K562 (cell line): ENCODE data around the gene RSU1. TPM values are rescaled to one million over a fixed set of nuclear protein-coding genes. Genes with fewer than 3 reads are reported as not detected.

Experiments
- ATAC-seq: fragments of 200-7000 bp; cut with Tn5 transposase; 3 replicates; pipeline ENCODE4 v1.9.1; 2020; ENCODE audit warnings: moderate library complexity
- BruUV-seq: library from RNA; stranded (reverse); fragments of 400-500 nt; replicated peaks from 2 replicates; lab custom pipeline; 2021; lab: Mats Ljungman, UMichigan
- CTCF ChIA-PET: fragments of 300-600 bp; formaldehyde crosslinking; extraction: SDS; loops from one replicate; lab custom pipeline; 2021; ENCODE audit warnings: low intra/inter-chr PET ratio; lab: Yijun Ruan, JAX
- POLR2A ChIA-PET: fragments of 300-600, 350-650 bp; sonication (Branson Sonifier 250); formaldehyde crosslinking; extraction: SDS; loops from one replicate; lab custom pipeline; 2021; ENCODE audit warnings: antibody characterized with exemption, inconsistent platforms; lab: Yijun Ruan, JAX
- DNase-seq, 4 experiments: peaks; one replicate each; pipeline versions ENCODE4 v3.0.0 to v3.0.0-alpha.2; 2011 to 2018; ENCODE audit warnings: low spot score in 3 of 4, mixed read lengths in 3 of 4; ENCODE audit errors: extremely low read depth in 1 of 4
- FAIRE-seq: peaks from 2 replicates; lab custom pipeline; 2011; peaks lifted over from hg19 to GRCh38; lab: Jason Lieb, UNC
- H2AFZ ChIP-seq: 2 replicates; pipeline ENCODE4 v1.6.0; 2011; ENCODE audit warnings: low read depth, low read length, control low read depth, inconsistent platforms
- H3K27ac ChIP-seq: fragments of 200-600 bp; 3 replicates; pipeline ENCODE4 v1.8.0; 2011; ENCODE audit warnings: low read depth, mild to moderate bottlenecking, control low read depth, inconsistent platforms, low read length, moderate library complexity, mixed read lengths; ENCODE audit errors: extremely low read depth
- H3K27me3 ChIP-seq, 2 experiments: fragments of 300-600 bp in 1 of 2; 2 replicates in 1 of 2; 3 replicates in 1 of 2; pipeline versions ENCODE4 v1.6.0 to v1.8.0; 2011; ENCODE audit warnings: inconsistent platforms in 2 of 2, low read length in 2 of 2, mild to moderate bottlenecking in 1 of 2, mixed read lengths in 1 of 2, moderate library complexity in 1 of 2; ENCODE audit not compliant: control insufficient read depth in 2 of 2, insufficient read depth in 2 of 2
- H3K36me3 ChIP-seq: fragments of 300-600 bp; 3 replicates; pipeline ENCODE4 v1.8.0; 2011; ENCODE audit warnings: mild to moderate bottlenecking, low read length, inconsistent platforms; ENCODE audit not compliant: control insufficient read depth, insufficient read depth
- H3K4me1 ChIP-seq, 2 experiments: fragments of 200-600 bp in 1 of 2; replicated peaks in 1 of 2; 2 replicates in 1 of 2; 3 replicates in 1 of 2; pipeline versions ENCODE4 v1.5.1 to v1.8.0; 2011; ENCODE audit warnings: inconsistent platforms in 2 of 2, low read length in 2 of 2, mild to moderate bottlenecking in 1 of 2, mixed read lengths in 1 of 2, moderate library complexity in 1 of 2; ENCODE audit not compliant: control insufficient read depth in 2 of 2, insufficient read depth in 2 of 2
- H3K4me2 ChIP-seq: 2 replicates; pipeline ENCODE4 v1.6.1; 2011; ENCODE audit warnings: low read length, control low read depth, inconsistent platforms, mixed read lengths; ENCODE audit not compliant: insufficient read depth
- H3K4me3 ChIP-seq: fragments of 200-600 bp; sonication (generic), shearing (Covaris generic); 2 replicates; pipeline ENCODE4 v1.5.1; 2016; ENCODE audit warnings: control low read depth, inconsistent platforms
- H3K79me2 ChIP-seq: fragments of 200-600 bp; 3 replicates; pipeline ENCODE4 v1.8.0; 2011; ENCODE audit warnings: low read length, inconsistent platforms; ENCODE audit not compliant: control insufficient read depth, insufficient read depth
- H3K9ac ChIP-seq, 2 experiments: 2 replicates each; pipeline versions ENCODE4 v1.6.0 to v1.6.1; 2011; ENCODE audit warnings: low read depth in 2 of 2, low read length in 2 of 2, control low read depth in 1 of 2, inconsistent platforms in 1 of 2, mild to moderate bottlenecking in 1 of 2, mixed read lengths in 1 of 2; ENCODE audit not compliant: insufficient read depth in 1 of 2
- H3K9me1 ChIP-seq: one replicate; pipeline ENCODE4 v1.6.0; 2011; ENCODE audit warnings: inconsistent platforms, mild to moderate bottlenecking, low read length, moderate library complexity; ENCODE audit not compliant: control insufficient read depth, insufficient read depth
- H3K9me3 ChIP-seq: replicated peaks from 2 replicates; pipeline ENCODE4 v1.5.1; 2011; ENCODE audit warnings: low read depth, low read length, inconsistent platforms; ENCODE audit not compliant: control insufficient read depth, insufficient read depth
- H4K20me1 ChIP-seq: replicated peaks from 2 replicates; pipeline ENCODE4 v1.6.1; 2011; ENCODE audit warnings: low read length, inconsistent platforms, mixed read lengths; ENCODE audit not compliant: control insufficient read depth, insufficient read depth
- ARHGAP35 ChIP-seq: fragments of 450-650 bp; IDR thresholded peaks from 2 replicates; pipeline ENCODE4 v1.6.1; 2018; ENCODE audit not compliant: partially characterized antibody
- BRD4 ChIP-seq: fragments of 200-600 bp; sonication (generic); IDR thresholded peaks from 2 replicates; pipeline ENCODE4 v1.6.1; 2017; ENCODE audit warnings: inconsistent platforms
- CBX1 ChIP-seq: sonication (generic); IDR thresholded peaks from 2 replicates; pipeline ENCODE4 v1.6.1; 2016; ENCODE audit warnings: antibody characterized with exemption, low read depth, mild to moderate bottlenecking
- DIDO1 ChIP-seq: fragments of 450-650 bp; IDR thresholded peaks from 2 replicates; pipeline ENCODE4 v1.6.1; 2016; ENCODE audit warnings: low read depth, missing biosample characterization, missing genetic modification characterization
- ELF2 ChIP-seq: fragments of 250-450 bp; sonication (Bioruptor Pico); IDR thresholded peaks from 2 replicates; pipeline ENCODE4 v1.5.0; 2021; ENCODE audit warnings: mild to moderate bottlenecking
- FIP1L1 ChIP-seq: fragments of 200-400 bp; formaldehyde crosslinking; IDR thresholded peaks from 2 replicates; pipeline ENCODE4 v1.6.1; 2018; ENCODE audit warnings: mild to moderate bottlenecking, low read depth, low read length; ENCODE audit not compliant: poor library complexity, severe bottlenecking
- GATAD2A ChIP-seq: fragments of 450-650 bp; IDR thresholded peaks from 2 replicates; pipeline ENCODE4 v1.6.1; 2017
- IRF1 ChIP-seq: sonication (generic); formaldehyde crosslinking; IDR thresholded peaks from 2 replicates; pipeline ENCODE4 v1.8.0; 2022; ENCODE audit warnings: missing genetic modification reagents, mild to moderate bottlenecking, borderline replicate concordance
- KDM2B ChIP-seq: fragments of 250-450 bp; sonication (Bioruptor Pico); IDR thresholded peaks from 2 replicates; pipeline ENCODE4 v1.8.0; 2021; ENCODE audit warnings: mild to moderate bottlenecking, moderate library complexity
- NBN ChIP-seq: fragments of 450-650 bp; IDR thresholded peaks from 2 replicates; pipeline ENCODE4 v1.6.1; 2016; ENCODE audit warnings: low read depth, mild to moderate bottlenecking
- NFE2L1 ChIP-seq: fragments of 450-650 bp; IDR thresholded peaks from 2 replicates; pipeline ENCODE4 v1.6.1; 2016; ENCODE audit warnings: missing genetic modification characterization, low read depth, mild to moderate bottlenecking, missing compliant biosample characterization, moderate library complexity, borderline replicate concordance
- POLR2A ChIP-seq: fragments of 450-650 bp; conservative IDR thresholded peaks from 2 replicates; pipeline ENCODE4 v1.6.1; 2016
- RAD51 ChIP-seq: fragments of 450-650 bp; IDR thresholded peaks from 2 replicates; pipeline ENCODE4 v1.7.1; 2016; ENCODE audit warnings: low read depth, mild to moderate bottlenecking, borderline replicate concordance
- SMARCA4 ChIP-seq: fragments of 450-650 bp; IDR thresholded peaks from 2 replicates; pipeline ENCODE4 v1.6.1; 2016
- SNIP1 ChIP-seq: fragments of 450-650 bp; IDR thresholded peaks from 2 replicates; pipeline ENCODE4 v1.7.1; 2017; ENCODE audit warnings: low read depth, mild to moderate bottlenecking
- TAF7 ChIP-seq: fragments of 450-650 bp; IDR thresholded peaks from 2 replicates; pipeline ENCODE4 v1.6.1; 2016; ENCODE audit warnings: missing genetic modification characterization, missing compliant biosample characterization
- ZNF77 ChIP-seq: fragments of 250-450 bp; sonication (Bioruptor Pico); IDR thresholded peaks from 2 replicates; pipeline ENCODE4 v1.5.0; 2020
- WGBS: fragments of 100-300 bp; shearing (Covaris generic); methylation state at CpG from one replicate; pipeline ENCODE4 v1.1.6; 2016; ENCODE audit warnings: low coverage, mixed read lengths; ENCODE audit not compliant: insufficient coverage; ENCODE audit errors: missing lambda C conversion rate; 5-methylcytosine and 5-hydroxymethylcytosine counted together
- in situ Hi-C: fragments of 300-500 bp; cut with MboI; formaldehyde crosslinking; loops from 4 replicates; pipeline ENCODE4 v1.15.0; 2018; ENCODE audit warnings: inconsistent platforms, mixed read lengths
- intact Hi-C: fragments of 100-400 bp; cut with micrococcal nuclease; formaldehyde crosslinking; loops from 2 replicates; pipeline ENCODE4 v1.14.2; 2022
- polyA plus RNA-seq, 8 experiments: library from polyadenylated mRNA; depleted of rRNA in 4 of 8; stranded (reverse) in 5 of 8; unstranded in 3 of 8; fragments of >200 nt; fragmentation: Nextera tagmentation in 2 of 8; fragmentation: Illumina TruSeq in 1 of 8; extraction: Ambion mirVana in 2 of 8; extraction: Trizol in 1 of 8; gene quantifications; 2 replicates each; pipeline versions ENCODE4 v1.2.1 to v1.2.3, GENCODE V29; 2011 to 2014; ENCODE audit warnings: inconsistent platforms in 1 of 8, missing spikeins in 1 of 8
- total RNA-seq, 7 experiments: library from RNA; depleted of rRNA in 6 of 7; stranded (reverse); fragments of >200 nt in 6 of 7; fragmentation: Illumina TruSeq in 2 of 7; extraction: Trizol in 2 of 7; gene quantifications; 2 replicates each; pipeline versions ENCODE4 v1.2.1 to v1.2.3, GENCODE V29; 2011 to 2021; ENCODE audit warnings: low replicate concordance in 1 of 7
- TF ChIP-seq, protein P1 (sequence below): IDR thresholded peaks from 2 replicates; pipeline ENCODE4 v1.6.1; 2016; ENCODE audit warnings: missing genetic modification characterization, missing compliant biosample characterization
- TF ChIP-seq, protein P2 (sequence below), 2 experiments: fragments of 450-650 bp in 1 of 2; sonication (generic) in 1 of 2; formaldehyde crosslinking in 1 of 2; IDR thresholded peaks in 1 of 2; conservative IDR thresholded peaks in 1 of 2; 2 replicates each; pipeline versions ENCODE4 v1.6.1 to v1.8.1; 2016 to 2023; ENCODE audit warnings: mild to moderate bottlenecking in 2 of 2, moderate library complexity in 2 of 2, inconsistent platforms in 1 of 2, missing genetic modification reagents in 1 of 2

RSU1 gene
- total and polyA plus RNA-seq, 9 of the 15 experiments (the other 6 are each of a cell fraction or from before 2014, with no cell fraction given) = 18.8 to 67.3 (median 31.5) TPM

DNA sequence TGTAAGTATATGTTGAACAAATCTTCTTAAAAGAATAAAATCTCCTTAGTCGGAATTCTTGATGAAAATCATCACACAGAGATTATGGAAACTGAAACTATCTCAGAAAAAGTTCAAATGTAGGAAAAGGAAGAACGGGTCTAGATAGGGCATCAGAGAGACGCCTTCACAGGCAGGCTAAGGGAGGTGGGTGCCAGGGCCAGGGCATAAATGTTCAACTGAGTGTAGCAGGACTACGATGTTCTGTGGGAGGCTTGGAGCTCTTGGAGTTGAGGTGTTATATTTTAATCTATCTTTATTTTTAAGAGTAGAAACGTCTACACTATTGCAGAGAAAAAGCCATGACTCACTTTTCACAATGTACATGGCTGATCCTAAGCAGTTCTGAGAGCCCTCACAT, 101.2 kb downstream of the RSU1 start:
- ChIA-PET CTCF (no interaction called here), POLR2A (no interaction called here)
- Histone ChIP-seq H2AFZ (no peak overlapping the region), H3K9ac (no peak overlapping the region), H3K79me2 (no peaks in the 10 kb centered on the region), H3K4me2 (no peak overlapping the region), H3K4me1 (no peaks in the 10 kb centered on the region; a peak in 1 of 5 replicates), H3K36me3 (no peaks in the 10 kb centered on the region), H3K9me3 (no peaks in the 10 kb centered on the region), H4K20me1 (no peaks in the 10 kb centered on the region), H3K27ac (no peak overlapping the region), H3K27me3 (no peaks in the 10 kb centered on the region), H3K9me1 (no peaks in the 10 kb centered on the region), H3K4me3 (no peak overlapping the region)
- in situ Hi-C loops = no loop called here
- TF ChIP-seq ELF2 (CRISPR knock-in tag) = no peak
- no peak for TF ChIP-seq NBN
- TF ChIP-seq ARHGAP35 = no peak
- TF ChIP-seq, protein P1, sequence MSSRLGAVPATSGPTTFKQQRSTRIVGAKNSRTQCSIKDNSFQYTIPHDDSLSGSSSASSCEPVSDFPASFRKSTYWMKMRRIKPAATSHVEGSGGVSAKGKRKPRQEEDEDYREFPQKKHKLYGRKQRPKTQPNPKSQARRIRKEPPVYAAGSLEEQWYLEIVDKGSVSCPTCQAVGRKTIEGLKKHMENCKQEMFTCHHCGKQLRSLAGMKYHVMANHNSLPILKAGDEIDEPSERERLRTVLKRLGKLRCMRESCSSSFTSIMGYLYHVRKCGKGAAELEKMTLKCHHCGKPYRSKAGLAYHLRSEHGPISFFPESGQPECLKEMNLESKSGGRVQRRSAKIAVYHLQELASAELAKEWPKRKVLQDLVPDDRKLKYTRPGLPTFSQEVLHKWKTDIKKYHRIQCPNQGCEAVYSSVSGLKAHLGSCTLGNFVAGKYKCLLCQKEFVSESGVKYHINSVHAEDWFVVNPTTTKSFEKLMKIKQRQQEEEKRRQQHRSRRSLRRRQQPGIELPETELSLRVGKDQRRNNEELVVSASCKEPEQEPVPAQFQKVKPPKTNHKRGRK (tag) = no peak
- TF ChIP-seq CBX1 = no peak
- TF ChIP-seq DIDO1 (tag) = no peak
- no peak for TF ChIP-seq TAF7
- TF ChIP-seq NFE2L1 (tag) = no peak
- no peak for TF ChIP-seq IRF1
- TF ChIP-seq FIP1L1 = no peak
- no peak for TF ChIP-seq SNIP1
- TF ChIP-seq BRD4 = no peak
- no peak for TF ChIP-seq GATAD2A
- TF ChIP-seq SMARCA4 = no peak
- no peak for TF ChIP-seq ZNF77 (CRISPR knock-in tag)
- TF ChIP-seq, protein P2, sequence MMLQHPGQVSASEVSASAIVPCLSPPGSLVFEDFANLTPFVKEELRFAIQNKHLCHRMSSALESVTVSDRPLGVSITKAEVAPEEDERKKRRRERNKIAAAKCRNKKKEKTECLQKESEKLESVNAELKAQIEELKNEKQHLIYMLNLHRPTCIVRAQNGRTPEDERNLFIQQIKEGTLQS (IDR thresholded peaks at IDR 0.05) = no peak
- TF ChIP-seq, protein P2 (CRISPR knock-in tag; conservative IDR thresholded peaks at IDR 0.05) = no peak
- no peak for TF ChIP-seq RAD51
- TF ChIP-seq KDM2B = no peak
- no peak for TF ChIP-seq POLR2A
- intact Hi-C loops = no loop called here
- no peak for ATAC-seq
- BruUV-seq = no TSS peak
- no peak for FAIRE-seq
- WGBS = 26% methylated on average over 5 of the region's 5 CpGs
- no peak for DNase-seq
